Spleen (tissue), 7 donors: ENCODE measurements around the gene SSX3.
"Not testable (repeated sequence)": the region's sequence is repeated elsewhere in the genome, so short reads cannot be mapped to it uniquely, and the experiment has no call there.

ENCODE experiments used
- POLR2A ChIP-seq, 3 donors: fragments of 450-650 bp; IDR thresholded peaks; one replicate each; pipeline ENCODE4 v1.5.1; 2017; ENCODE audit warnings: antibody characterized with exemption in 3 of 3, mild to moderate bottlenecking in 1 of 3
- POLR2AphosphoS5 ChIP-seq, 3 donors: sonication (generic); formaldehyde crosslinking; IDR thresholded peaks; one replicate each; pipeline ENCODE4 v1.5.1; 2017; ENCODE audit warnings: antibody characterized with exemption in 3 of 3
- TF ChIP-seq, protein P1 (sequence below), 11 experiments: fragments of 200-600 bp in 7 of 11; fragments of 450-650 bp in 4 of 11; sonication (generic) in 4 of 11; IDR thresholded peaks in 8 of 11; conservative IDR thresholded peaks in 3 of 11; 1 replicate in 7 of 11; 2 replicates in 4 of 11; pipeline versions ENCODE4 v1.4.0 to v1.8.0; 2016 to 2021; ENCODE audit warnings: antibody characterized with exemption in 11 of 11, inconsistent platforms in 4 of 11, mild to moderate bottlenecking in 1 of 11
- donor health status: DM: no; HTN: no; CAD: no; lungs with moderate emphysema.
- donor health status: DM: no; HTN: no; CAD: no.
- donor health status: DM: no; HTN: no; CAD: no.

DNA sequence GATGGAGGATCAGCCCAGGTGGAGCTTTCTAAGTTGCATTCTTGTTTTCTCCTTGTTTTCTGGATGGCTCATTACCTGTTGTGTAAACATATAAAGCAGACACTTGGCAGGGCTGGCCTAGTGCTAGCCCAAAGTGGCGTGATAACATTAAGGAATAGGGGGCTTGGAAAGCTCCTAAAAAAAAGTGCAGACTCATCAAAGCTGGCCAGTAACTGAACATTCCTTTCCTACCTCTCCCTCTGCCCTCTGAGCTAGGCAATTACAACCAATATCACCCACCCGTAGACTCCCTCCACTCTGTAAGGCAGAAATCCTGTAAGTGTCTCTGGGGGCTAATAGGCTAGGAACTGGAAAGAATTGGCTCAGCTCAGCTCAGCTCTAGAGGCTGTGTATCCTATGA is 42.5 kb downstream of the SSX3 start:
- TF ChIP-seq POLR2AphosphoS5, POLR2A (IDR thresholded peaks at IDR 0.05): not testable (repeated sequence)
- TF ChIP-seq, protein P1, sequence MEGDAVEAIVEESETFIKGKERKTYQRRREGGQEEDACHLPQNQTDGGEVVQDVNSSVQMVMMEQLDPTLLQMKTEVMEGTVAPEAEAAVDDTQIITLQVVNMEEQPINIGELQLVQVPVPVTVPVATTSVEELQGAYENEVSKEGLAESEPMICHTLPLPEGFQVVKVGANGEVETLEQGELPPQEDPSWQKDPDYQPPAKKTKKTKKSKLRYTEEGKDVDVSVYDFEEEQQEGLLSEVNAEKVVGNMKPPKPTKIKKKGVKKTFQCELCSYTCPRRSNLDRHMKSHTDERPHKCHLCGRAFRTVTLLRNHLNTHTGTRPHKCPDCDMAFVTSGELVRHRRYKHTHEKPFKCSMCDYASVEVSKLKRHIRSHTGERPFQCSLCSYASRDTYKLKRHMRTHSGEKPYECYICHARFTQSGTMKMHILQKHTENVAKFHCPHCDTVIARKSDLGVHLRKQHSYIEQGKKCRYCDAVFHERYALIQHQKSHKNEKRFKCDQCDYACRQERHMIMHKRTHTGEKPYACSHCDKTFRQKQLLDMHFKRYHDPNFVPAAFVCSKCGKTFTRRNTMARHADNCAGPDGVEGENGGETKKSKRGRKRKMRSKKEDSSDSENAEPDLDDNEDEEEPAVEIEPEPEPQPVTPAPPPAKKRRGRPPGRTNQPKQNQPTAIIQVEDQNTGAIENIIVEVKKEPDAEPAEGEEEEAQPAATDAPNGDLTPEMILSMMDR (IDR thresholded peaks at IDR 0.05 in 8 of 11, conservative IDR thresholded peaks at IDR 0.05 in 3 of 11) = not testable (repeated sequence)
